LNCAP (cell line): ENCODE measurements around the gene PRSS8.

Experiments
- CTCF ChIP-seq: fragments of 450-650 bp; IDR thresholded peaks from 2 replicates; pipeline ENCODE4 v1.5.1; 2017; ENCODE audit warnings: mild to moderate bottlenecking

PRSS8 gene

GRCh38 chr16:31127182-31127581 is 8.3 kb downstream of the PRSS8 start:
- no peak for TF ChIP-seq CTCF

GRCh38 chr16:31125844-31126243 is 9.7 kb downstream of the PRSS8 start:
- TF ChIP-seq CTCF, result no peak

GRCh38 chr16:31120129-31120528 is 15.4 kb downstream of the PRSS8 start:
- no peak for TF ChIP-seq CTCF

GRCh38 chr16:31118223-31119155 is 17.0 kb downstream of the PRSS8 start:
- no peak for TF ChIP-seq CTCF

- no peak for TF ChIP-seq CTCF
Observed at GRCh38 chr16:31117384-31118222, 17.9 kb downstream of the PRSS8 start, which contains the start of gene KAT8. TSS of gene KAT8 (plus strand) at chr16:31117664. CDS start at chr16:31117682, 18 bp downstream.

GRCh38 chr16:31114468-31114867 is 21.1 kb downstream of the PRSS8 start:
- TF ChIP-seq CTCF, result no peak
